ENCODE data around the gene GPS1.

Gene GPS1

DNA sequence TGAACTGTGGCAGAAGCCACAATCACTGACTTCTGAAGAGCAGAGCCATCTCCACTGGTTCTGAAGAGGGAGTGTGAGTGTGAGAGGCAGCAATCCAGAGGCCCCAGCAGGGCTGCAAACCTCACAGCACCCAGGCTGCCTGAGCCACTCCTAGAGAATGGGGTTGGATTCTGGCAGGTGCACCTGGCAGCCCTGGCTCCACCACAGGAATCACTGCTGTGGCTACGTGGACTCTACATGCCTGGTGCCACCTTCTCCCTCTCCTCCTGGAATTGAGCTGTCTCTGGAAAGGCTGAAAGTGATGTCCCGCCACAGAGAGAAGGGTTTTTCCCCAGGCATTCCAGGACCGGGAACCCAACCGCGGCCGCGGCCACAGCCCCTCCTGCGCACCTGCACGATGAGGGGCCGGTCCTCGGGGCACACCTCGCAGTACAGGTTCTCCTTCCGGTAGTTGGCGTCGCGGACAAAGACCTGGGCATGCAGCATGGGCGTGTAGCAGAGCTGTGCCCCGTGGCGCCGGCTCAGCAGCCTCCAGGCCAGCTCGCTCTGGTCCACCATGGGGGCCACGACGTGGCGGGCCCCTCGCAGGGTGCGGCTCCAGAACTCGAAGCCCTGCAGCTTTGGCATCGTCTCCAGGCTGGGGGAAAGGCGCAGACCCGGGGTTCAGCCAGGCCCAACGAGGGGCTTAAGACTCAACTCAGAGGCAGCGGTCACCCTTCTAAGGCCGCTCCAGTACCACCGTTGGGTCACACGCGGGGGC lies 12.9 kb downstream of the GPS1 start:
- no peak for ATAC-seq
- H3K36me3 Mint-ChIP-seq: peaks cover 23% of the 10 kb centered on the region
- peak overlapping the region; percentile 76 for H3K4me3 Mint-ChIP-seq
- no peak for DNase-seq (ENCODE audit: low spot score in 2 of 2)
- peak overlapping the region; percentile 65 for H3K27ac Mint-ChIP-seq
- no peaks in the 10 kb centered on the region for H3K9me3 Mint-ChIP-seq
- H3K4me1 Mint-ChIP-seq: peaks cover 15% of the 10 kb centered on the region

DNA sequence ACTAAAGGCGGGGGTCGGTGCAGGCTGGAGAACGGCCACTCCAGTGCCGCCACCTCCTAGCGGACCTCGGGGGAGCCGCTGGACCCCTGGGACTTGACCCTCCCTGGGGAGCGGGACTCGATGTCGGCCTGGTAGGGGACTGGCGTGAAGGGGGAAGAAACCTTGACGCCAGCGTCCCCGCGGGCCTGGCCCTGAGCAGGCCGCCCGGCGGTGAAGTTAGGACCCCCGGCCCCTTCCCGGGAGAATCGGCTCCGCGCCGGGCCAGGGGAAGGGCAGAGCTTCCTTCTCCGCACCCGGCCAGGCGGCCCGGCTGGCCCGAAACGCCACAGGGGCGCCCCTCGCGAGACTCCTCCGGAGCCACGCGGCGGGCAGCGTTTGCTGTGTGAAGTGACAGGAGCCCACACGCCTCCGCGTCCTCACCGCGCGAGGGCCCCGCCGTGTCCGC lies 13.5 kb downstream of the GPS1 start:
- Mint-ChIP-seq H3K27ac (peak overlapping the region; percentile 93), H3K36me3 (peaks cover 17% of the 10 kb centered on the region), H3K4me1 (peaks cover 15% of the 10 kb centered on the region), H3K9me3 (no peaks in the 10 kb centered on the region), H3K4me3 (peak overlapping the region; percentile 76)
- peak; percentile 72 for ATAC-seq
- DNase-seq (ENCODE audit: low spot score in 2 of 2): peak in 1 of 2 donors; percentile 69

DNA sequence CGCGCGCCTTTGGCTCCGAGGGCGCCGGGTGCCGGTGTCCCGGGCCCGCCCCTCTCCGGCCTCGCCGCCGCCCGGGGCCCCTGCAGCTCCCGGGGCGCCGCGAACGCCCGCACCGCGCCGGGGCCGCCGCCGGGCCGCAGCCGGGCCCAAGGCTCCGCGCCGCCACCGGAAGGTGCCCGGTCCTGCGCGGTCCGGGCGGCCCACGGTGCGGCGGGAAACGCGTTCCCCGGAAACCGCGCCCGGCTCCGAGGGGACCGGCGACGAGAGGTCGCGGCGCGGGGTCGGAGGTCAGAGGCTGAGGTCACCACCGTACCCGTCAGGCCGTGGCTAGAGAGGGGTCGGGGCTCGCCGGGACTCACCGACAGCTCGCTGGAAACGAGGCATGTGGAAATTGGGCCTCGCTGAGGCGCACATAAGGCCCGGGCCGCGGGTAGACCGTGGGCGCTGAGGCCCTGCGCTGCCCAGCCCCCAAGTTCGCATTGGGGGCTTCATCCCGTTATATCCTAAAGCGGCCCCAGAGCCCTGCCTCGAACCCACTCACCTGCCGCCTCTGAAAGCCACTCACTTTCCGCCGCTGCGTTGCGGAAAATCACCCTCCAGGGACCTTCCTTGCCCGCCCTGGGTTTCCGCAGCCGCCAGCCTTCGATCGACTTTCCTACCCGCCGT lies 14.1 kb downstream of the GPS1 start, which contains the start of gene DUS1L:
DUS1L (minus strand) TSS at position 167 of the 666 bp plus-strand sequence. CDS start 745 bp downstream, outside the sequence.
- DNase-seq (ENCODE audit: low spot score in 2 of 2): peak; percentile 79 to 89

DNA sequence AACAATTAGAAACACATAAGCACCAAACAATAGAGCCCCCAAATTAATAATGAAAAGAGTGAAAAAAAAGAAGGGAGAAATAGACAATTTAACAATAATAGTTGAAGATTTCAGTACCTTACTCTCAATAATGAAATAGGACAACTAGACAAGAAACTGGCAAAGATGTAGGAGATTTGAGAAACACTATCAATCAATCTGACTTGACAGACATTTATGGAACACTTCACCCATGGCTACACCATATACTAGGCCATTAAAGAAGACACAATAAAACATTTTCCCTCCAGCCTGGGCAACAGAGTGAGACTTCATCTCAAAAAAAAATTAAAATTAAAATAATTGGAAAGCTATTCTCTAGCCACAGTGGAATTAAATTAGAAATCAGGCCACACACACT lies 18.9 kb downstream of the GPS1 start:
- no peak for DNase-seq (ENCODE audit: low spot score in 2 of 2)
- no peak for ATAC-seq
- Mint-ChIP-seq H3K36me3 (no peaks in the 10 kb centered on the region), H3K9me3 (no peaks in the 10 kb centered on the region), H3K27ac (peak overlapping the region; percentile 10), H3K4me1 (peaks cover 4% of the 10 kb centered on the region), H3K4me3 (no peak overlapping the region)

More for the DNA sequence above, 14.1 kb downstream of the GPS1 start, which contains the start of gene DUS1L:
- Mint-ChIP-seq H3K27ac (peak within 1 kb of the TSS; percentile 93), H3K4me1 (peaks cover 15% of the 10 kb centered on the region), H3K4me3 (peak within 1 kb of the TSS; percentile 76), H3K9me3 (no peaks in the 10 kb centered on the region), H3K36me3 (peaks cover 11% of the 10 kb centered on the region)
- peak; percentile 92 for ATAC-seq

DNA sequence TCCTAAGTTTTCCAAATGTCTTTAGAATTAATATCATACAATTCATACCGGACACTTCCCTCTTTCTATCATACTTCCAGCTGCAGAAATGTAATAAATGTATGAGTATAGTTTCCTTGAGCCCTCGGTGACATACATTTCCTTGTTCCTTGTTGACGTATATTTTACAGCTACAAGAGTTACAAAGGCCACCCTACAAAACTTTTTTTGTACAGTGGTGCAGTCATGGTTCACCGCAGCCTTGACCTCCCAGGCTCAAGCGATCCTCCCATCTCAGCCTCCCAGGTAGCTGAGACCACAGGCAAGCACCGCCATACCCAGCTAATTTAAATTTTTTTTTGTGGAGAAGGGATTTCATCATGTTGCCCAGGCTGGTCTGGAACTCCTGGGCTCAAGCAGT lies 21.1 kb downstream of the GPS1 start:
- ATAC-seq: no peak
- Mint-ChIP-seq H3K9me3 (no peaks in the 10 kb centered on the region), H3K4me3 (no peak overlapping the region), H3K4me1 (no peaks in the 10 kb centered on the region), H3K27ac (no peak overlapping the region), H3K36me3 (peaks cover 5% of the 10 kb centered on the region)
- no peak for DNase-seq (ENCODE audit: low spot score in 2 of 2)

DNA sequence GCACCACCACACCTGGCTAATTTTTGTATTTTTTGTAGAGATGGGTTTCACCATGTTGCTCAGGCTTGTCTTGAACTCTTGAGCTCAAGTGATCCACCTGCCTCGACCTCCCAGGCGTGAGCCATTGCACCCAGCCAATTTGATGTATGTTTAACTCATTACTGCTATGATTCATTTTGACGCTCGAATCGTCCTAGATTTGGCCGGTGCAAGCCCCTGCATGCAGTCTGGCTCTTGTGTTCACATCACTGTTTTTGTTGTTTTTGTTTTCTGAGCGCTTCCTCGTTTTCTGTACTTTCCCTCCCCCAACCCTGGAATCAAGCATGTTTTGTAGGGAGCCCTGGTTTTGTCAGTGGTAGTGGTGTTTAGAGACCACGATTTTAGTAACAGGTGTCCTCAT lies 21.7 kb downstream of the GPS1 start:
- ATAC-seq: no peak
- H3K4me1 Mint-ChIP-seq: no peaks in the 10 kb centered on the region
- no peaks in the 10 kb centered on the region for H3K9me3 Mint-ChIP-seq
- no peak overlapping the region for H3K4me3 Mint-ChIP-seq
- H3K36me3 Mint-ChIP-seq: peaks cover 12% of the 10 kb centered on the region
- H3K27ac Mint-ChIP-seq: no peak overlapping the region
- no peak for DNase-seq (ENCODE audit: low spot score in 2 of 2)

DNA sequence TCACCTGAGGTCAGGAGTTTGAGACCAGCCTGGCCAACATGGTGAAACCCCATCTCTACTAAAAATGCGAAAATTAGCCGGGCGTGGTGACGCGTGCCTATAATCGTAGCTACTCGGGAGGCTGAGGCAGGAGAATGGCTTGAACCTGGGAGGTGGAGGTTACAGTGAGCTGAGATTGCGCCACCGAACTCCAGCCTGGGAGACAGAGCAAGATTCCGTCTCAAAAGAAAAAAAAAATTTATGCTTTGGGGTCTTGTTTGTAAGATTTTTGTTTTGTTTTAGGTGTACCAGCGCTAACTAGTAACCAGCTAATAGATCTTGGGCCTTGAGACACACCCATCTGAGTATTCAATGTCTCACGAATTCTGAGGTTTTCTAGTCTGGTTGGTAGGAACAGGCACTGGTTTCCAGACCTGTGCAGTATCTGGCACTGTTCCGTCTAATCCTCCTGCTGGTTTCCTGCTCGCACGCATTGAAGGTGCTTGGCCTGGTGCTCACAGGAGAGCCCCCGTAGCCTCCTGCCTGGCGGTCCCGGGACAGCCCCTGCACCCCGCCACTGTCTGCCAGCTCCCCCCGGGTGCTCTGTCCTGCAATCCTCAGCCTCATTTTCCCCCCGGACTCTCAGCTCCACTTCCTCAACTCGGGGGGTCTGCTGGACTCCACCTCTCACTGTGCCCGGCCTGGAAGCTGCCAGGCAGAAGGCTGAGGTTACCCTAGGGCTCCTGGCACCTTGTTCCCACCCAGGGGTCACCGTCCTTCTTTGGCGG lies 24.5 kb downstream of the GPS1 start:
- ATAC-seq (no peak), DNase-seq (ENCODE audit: low spot score in 2 of 2) (no peak)
- no peak overlapping the region for H3K4me3 Mint-ChIP-seq
- H3K36me3 Mint-ChIP-seq: peaks cover 35% of the 10 kb centered on the region
- no peaks in the 10 kb centered on the region for H3K9me3 Mint-ChIP-seq
- no peak overlapping the region for H3K27ac Mint-ChIP-seq
- H3K4me1 Mint-ChIP-seq: no peaks in the 10 kb centered on the region

DNA sequence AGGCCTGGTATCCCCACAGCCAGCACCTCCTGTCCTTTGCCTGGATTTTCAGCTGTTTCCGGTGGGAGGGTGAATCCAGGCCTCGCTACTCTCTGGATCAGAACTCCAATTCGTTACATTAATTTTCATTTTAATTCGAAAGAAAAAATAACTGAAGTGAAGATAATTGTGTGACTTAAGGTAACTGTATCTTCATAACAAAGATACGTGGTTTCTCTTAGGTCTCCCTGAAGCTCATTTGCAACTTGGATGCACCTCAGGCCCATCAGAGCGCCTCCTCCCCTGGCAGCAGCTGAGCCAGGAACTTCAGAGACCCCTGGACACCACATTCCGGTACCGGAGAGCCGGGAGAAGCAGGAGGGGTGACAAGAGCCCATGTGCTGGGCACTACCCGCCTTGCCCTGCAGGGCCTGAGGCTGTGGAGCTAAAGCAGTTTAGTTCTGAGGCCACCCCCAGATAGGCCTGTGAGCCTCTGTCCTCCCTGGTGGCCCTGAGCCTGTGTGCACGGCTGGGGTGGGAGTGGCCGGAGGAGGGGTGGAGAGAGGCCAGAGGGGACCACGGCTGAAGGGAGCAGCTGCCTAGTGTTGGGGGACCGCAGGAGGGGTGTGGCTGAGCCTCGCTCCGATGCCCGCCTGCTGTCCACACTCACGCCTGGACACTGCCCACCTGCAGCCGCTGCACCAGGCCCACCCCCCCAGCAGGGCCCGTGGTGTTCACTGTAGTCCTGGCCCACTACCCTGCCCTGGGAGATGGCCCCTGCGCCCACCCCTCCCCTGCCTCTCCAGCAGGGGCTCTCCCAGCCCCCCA lies 25.3 kb downstream of the GPS1 start:
- H3K27ac Mint-ChIP-seq: no peak overlapping the region
- DNase-seq (ENCODE audit: low spot score in 2 of 2) (no peak), ATAC-seq (peak; percentile 43)
- no peaks in the 10 kb centered on the region for H3K4me1 Mint-ChIP-seq
- H3K4me3 Mint-ChIP-seq: no peak overlapping the region
- H3K36me3 Mint-ChIP-seq: peaks cover 40% of the 10 kb centered on the region
- no peaks in the 10 kb centered on the region for H3K9me3 Mint-ChIP-seq

DNA sequence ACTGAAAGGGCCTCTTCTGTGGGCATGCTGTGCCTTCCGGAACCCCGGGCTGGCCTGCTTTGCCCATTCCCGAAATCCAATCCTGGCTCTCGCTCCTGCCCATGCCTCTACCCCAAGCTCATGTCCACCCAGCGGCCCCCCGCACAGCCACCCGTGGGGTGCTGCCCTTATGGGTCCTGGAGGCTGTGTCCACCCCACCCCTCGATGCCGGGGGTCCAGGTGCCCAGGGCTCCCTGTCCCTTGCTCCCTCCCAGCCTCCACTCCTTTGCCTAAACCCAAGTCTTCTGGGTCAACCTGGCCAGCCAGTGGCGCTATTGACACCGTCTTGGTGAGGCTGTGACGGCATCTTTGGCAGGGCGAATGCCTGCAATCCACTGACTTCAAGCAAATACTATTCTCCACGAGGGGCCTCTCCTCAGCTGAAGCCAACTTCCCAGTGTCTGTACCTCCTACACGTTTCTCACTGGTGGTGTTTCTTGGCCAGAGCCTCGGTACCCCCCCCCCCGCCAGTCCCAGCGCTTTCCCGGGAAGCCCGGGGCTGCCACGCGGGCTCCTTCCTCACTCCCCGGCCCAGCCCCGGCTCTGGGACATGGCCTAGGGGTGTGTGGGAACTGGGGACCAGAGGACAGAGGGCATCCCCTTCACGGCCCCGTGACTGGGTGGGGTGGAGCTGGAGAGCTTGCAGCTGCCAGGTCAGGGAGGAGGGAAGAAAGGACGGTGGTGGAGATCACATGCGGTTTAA lies 26.1 kb downstream of the GPS1 start:
- DNase-seq (ENCODE audit: low spot score in 2 of 2) (no peak), ATAC-seq (no peak)
- no peak overlapping the region for H3K4me3 Mint-ChIP-seq

DNA sequence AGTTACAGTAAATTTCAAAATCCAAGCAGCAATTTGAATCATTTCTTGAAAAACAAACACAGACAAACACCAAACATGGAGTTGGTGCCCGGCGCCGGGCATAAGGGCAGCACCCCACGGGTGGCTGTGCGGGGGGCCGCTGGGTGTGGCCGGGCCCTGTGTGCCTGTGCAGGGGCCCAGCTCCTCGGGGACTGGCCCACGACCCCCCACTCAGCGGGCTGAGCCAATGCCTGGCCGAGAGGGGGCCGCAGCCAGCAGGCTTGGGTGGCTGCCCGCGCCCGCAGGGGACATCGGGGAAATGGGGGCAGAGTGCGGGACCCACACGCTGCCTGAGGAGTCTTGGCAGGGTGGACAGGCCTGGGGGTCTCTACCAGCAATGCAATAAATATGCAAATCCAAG lies 26.7 kb downstream of the GPS1 start:
- no peaks in the 10 kb centered on the region for H3K4me1 Mint-ChIP-seq
- H3K9me3 Mint-ChIP-seq: no peaks in the 10 kb centered on the region
- no peak overlapping the region for H3K4me3 Mint-ChIP-seq
- no peak for DNase-seq (ENCODE audit: low spot score in 2 of 2)
- no peak overlapping the region for H3K27ac Mint-ChIP-seq
- ATAC-seq: no peak
- H3K36me3 Mint-ChIP-seq: peaks cover 55% of the 10 kb centered on the region

More for the DNA sequence above, 26.1 kb downstream of the GPS1 start:
- Mint-ChIP-seq H3K36me3 (peaks cover 48% of the 10 kb centered on the region), H3K4me1 (no peaks in the 10 kb centered on the region), H3K27ac (no peak overlapping the region), H3K9me3 (no peaks in the 10 kb centered on the region)

DNA sequence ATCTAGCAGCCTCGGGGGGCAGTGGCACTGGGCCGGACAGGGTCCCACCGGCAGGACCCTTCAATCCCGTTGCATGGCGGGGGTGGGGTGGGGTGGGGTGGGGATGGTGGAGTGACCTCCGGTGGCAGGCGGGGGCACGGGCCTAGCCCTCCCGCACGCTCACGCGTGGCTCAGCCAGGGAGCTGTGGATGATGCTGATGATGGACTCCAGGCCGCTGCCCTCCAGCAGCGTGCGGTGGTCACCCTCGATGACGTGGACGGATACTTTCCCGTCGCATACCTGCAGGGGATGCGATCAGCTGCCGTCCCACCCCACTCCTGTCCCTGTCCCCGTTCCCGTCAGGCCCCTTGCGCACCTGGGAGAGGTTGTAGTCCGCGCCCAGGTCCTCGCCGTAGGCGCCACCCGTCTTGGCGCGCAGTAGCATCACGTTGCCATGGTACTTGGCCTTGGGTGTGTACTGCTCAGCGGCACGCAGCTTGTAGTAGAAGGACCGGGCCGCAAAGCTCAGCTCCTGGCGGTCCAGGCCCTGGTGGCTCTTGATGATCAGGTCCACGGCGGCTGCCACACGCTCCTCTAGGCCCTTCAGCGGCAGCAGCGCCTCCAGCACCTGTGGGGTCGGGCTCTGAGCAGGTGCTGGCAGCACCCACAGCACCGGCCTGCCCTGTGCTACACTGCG lies 27.4 kb downstream of the GPS1 start:
- no peaks in the 10 kb centered on the region for H3K9me3 Mint-ChIP-seq
- DNase-seq (ENCODE audit: low spot score in 2 of 2): no peak
- H3K4me1 Mint-ChIP-seq: no peaks in the 10 kb centered on the region
- H3K36me3 Mint-ChIP-seq: peaks cover 62% of the 10 kb centered on the region
- no peak for ATAC-seq
- H3K4me3 Mint-ChIP-seq: no peak overlapping the region
- H3K27ac Mint-ChIP-seq: no peak overlapping the region

DNA sequence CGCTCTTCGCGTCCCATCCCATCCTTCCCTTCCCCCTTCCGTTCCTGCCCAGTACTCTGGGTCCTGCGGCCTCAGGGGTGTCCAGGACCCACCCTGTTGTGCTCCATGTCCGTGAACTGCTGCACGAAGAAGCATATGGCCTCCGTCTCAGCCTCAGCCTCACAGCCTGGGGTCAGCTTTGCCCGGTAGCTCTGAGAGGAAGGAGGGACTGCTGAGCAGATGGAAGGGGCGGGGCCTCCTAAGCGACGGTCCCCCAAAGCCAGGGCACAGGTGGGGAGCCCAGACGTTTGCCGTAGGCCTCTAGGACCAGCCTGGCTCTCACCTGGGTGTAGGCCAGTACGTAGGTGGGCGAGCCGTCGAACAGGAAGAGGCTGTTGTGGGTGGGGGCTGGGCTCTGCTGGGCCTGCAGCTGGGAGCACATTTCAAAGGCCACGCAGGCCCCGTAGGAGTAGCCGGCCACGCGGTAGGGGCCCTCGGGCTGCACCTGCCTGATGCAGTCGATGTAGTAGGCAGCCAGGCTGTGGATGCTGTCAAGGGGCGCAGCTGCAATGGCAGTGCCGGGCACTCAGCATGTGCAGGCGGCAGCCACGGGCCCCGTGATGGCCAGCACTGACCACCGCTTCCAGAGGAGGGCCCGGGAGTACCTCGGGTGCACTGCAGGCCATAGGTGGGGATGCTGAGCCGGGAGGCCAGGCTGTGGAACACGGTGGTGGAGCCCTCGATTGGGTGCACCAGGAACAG lies 28.5 kb downstream of the GPS1 start:
- Mint-ChIP-seq H3K4me3 (no peak overlapping the region), H3K4me1 (no peaks in the 10 kb centered on the region), H3K9me3 (no peaks in the 10 kb centered on the region), H3K27ac (no peak overlapping the region), H3K36me3 (peaks cover 72% of the 10 kb centered on the region)
- DNase-seq (ENCODE audit: low spot score in 2 of 2): no peak
- ATAC-seq: no peak

DNA sequence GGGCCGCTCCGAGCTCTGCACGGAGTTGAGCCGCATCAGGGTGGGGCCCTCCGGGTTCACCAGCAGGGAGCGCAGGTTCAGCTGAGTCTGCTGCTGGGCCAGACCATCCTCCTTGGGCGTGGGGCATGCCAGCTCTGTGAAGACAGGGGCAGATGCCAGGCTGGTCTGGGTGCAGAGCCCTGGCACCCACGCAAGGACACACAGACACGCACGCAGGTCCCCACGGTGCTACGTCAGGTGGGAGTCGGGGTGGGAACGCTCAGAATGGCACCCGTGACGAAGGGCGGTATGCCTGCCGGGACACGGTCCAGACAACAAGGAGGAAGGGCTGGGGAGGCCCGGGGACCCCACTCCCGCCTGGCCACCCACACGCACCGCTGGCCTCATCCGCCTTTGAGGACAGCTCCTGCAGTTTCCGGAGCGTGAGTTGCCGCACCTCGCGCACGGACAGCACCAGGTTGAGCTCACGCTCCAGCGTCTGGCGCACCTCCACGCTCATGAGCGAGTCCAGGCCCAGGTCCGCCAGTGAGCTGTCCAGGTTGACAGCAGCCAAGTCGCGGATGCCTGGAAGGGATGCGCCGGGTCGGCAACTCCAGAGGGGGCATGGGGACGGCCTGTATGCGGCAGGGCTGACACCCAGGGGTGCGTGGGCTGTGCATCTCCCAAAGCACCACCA lies 29.2 kb downstream of the GPS1 start:
- Mint-ChIP-seq H3K36me3 (peaks cover 76% of the 10 kb centered on the region), H3K4me1 (no peaks in the 10 kb centered on the region), H3K27ac (no peak overlapping the region), H3K4me3 (no peak overlapping the region), H3K9me3 (no peaks in the 10 kb centered on the region)
- ATAC-seq: no peak
- no peak for DNase-seq (ENCODE audit: low spot score in 2 of 2)
